CD4-positive, alpha-beta T cell treated with Interleukin-4 for 4 hours (primary cell): ENCODE measurements around the gene HOXC13.

Source experiments
- DNase-seq: peaks from one replicate; pipeline ENCODE4 v3.0.0-alpha.2; 2020

HOXC13 gene

GRCh38 chr12:53955036-53955775 lies 16.6 kb downstream of the HOXC13 start:
- DNase-seq, result no peak

GRCh38 chr12:53955776-53956250 lies 17.2 kb downstream of the HOXC13 start:
- DNase-seq, result no peak

- DNase-seq, result no peak
These were observed 17.7 kb downstream of the HOXC13 start for GRCh38 chr12:53956251-53956887.

GRCh38 chr12:53956914-53957536 lies 18.4 kb downstream of the HOXC13 start:
- DNase-seq, result no peak

- DNase-seq, result no peak
These were observed 19.5 kb downstream of the HOXC13 start for GRCh38 chr12:53958128-53958527.

- DNase-seq, result no peak
These were observed 20.7 kb downstream of the HOXC13 start for GRCh38 chr12:53959314-53959713.

GRCh38 chr12:53960187-53961024 lies 21.8 kb downstream of the HOXC13 start:
- DNase-seq, result no peak

- no peak for DNase-seq
These were observed 22.6 kb downstream of the HOXC13 start for GRCh38 chr12:53961025-53961761.

- no peak for DNase-seq
These were observed 24.4 kb downstream of the HOXC13 start for GRCh38 chr12:53963005-53963404.

- DNase-seq, result no peak
These were observed 25.0 kb downstream of the HOXC13 start for GRCh38 chr12:53963434-53964314.

GRCh38 chr12:53964315-53964713 lies 25.7 kb downstream of the HOXC13 start:
- DNase-seq, result no peak

- no peak for DNase-seq
These were observed 26.9 kb downstream of the HOXC13 start for GRCh38 chr12:53965281-53966084.

- DNase-seq, result no peak
These were observed 27.4 kb downstream of the HOXC13 start for GRCh38 chr12:53966085-53966384.

- DNase-seq, result no peak
These were observed 27.9 kb downstream of the HOXC13 start for GRCh38 chr12:53966385-53967133.

GRCh38 chr12:53967421-53967925 lies 28.8 kb downstream of the HOXC13 start:
- no peak for DNase-seq

- no peak for DNase-seq
These were observed 29.8 kb downstream of the HOXC13 start for GRCh38 chr12:53968214-53969127.

- DNase-seq, result no peak
These were observed 31.1 kb downstream of the HOXC13 start for GRCh38 chr12:53969588-53970259.

- no peak for DNase-seq
These were observed 31.8 kb downstream of the HOXC13 start for GRCh38 chr12:53970451-53970850.
